ENCODE measurements around the gene FGFR2. TPM values are rescaled to one million over a fixed set of nuclear protein-coding genes. Genes with fewer than 3 reads are reported as not detected.

Gene FGFR2
- polyA plus RNA-seq, 1 donor from 2014 or later, result 14.8 TPM

- peaks cover 7% of the 10 kb centered on the region for H3K36me3 ChIP-seq (ENCODE audit: insufficient read depth, low read length)
- H3K27me3 ChIP-seq (ENCODE audit: insufficient read depth, low read depth, low read length), result peaks cover 44% of the 10 kb centered on the region
- H2AFZ ChIP-seq (ENCODE audit: low read depth, low read length), result no peak overlapping the region
- no peak overlapping the region for H3K9ac ChIP-seq (ENCODE audit: low read length)
- no peaks in the 10 kb centered on the region for H3K9me2 ChIP-seq (ENCODE audit: insufficient read depth, low read length)
- H3K27ac ChIP-seq (ENCODE audit: low read length), result no peak overlapping the region
- no peaks in the 10 kb centered on the region for H3F3A ChIP-seq (ENCODE audit: insufficient read depth, low read length, poor library complexity, severe bottlenecking)
- TF ChIP-seq CTCF (IDR thresholded peaks at IDR 0.05; ENCODE audit: poor library complexity, severe bottlenecking) (no peak), REST (IDR thresholded peaks at IDR 0.05; ENCODE audit: borderline replicate concordance) (no peak)
- H3K9me3 ChIP-seq (ENCODE audit: low read length), result peaks cover 7% of the 10 kb centered on the region
- no peak overlapping the region for H3K4me3 ChIP-seq (ENCODE audit: low read length)
- no peaks in the 10 kb centered on the region for H4K20me1 ChIP-seq (ENCODE audit: insufficient read depth)
- no peaks in the 10 kb centered on the region for H3K79me2 ChIP-seq (replicated peaks; ENCODE audit: insufficient read depth, low read length)
- H3K4me2 ChIP-seq (ENCODE audit: low read length), result no peak overlapping the region
These were observed 7.1 kb downstream of the FGFR2 start for GRCh38 chr10:121591186-121591585.

GRCh38 chr10:121590772-121591171, 7.5 kb downstream of the FGFR2 start:
- Histone ChIP-seq H3K4me2 (ENCODE audit: low read length) (no peak overlapping the region), H3K36me3 (ENCODE audit: insufficient read depth, low read length) (peaks cover 7% of the 10 kb centered on the region), H3K79me2 (replicated peaks; ENCODE audit: insufficient read depth, low read length) (no peaks in the 10 kb centered on the region), H3K4me3 (ENCODE audit: low read length) (no peak overlapping the region), H3K27ac (ENCODE audit: low read length) (no peak overlapping the region), H3K9ac (ENCODE audit: low read length) (no peak overlapping the region), H3K27me3 (ENCODE audit: insufficient read depth, low read depth, low read length) (peaks cover 40% of the 10 kb centered on the region), H3K9me2 (ENCODE audit: insufficient read depth, low read length) (no peaks in the 10 kb centered on the region), H3F3A (ENCODE audit: insufficient read depth, low read length, poor library complexity, severe bottlenecking) (no peaks in the 10 kb centered on the region), H3K9me3 (ENCODE audit: low read length) (peaks cover 7% of the 10 kb centered on the region), H2AFZ (ENCODE audit: low read depth, low read length) (no peak overlapping the region), H4K20me1 (ENCODE audit: insufficient read depth) (no peaks in the 10 kb centered on the region)
- TF ChIP-seq SMC3 (conservative IDR thresholded peaks at IDR 0.05; ENCODE audit: poor library complexity), result no peak

- H3K4me2 ChIP-seq (ENCODE audit: low read length), result no peak overlapping the region
- TF ChIP-seq REST (IDR thresholded peaks at IDR 0.05; ENCODE audit: borderline replicate concordance) (no peak), SMC3 (conservative IDR thresholded peaks at IDR 0.05; ENCODE audit: poor library complexity) (no peak), TAF1 (IDR thresholded peaks at IDR 0.05; ENCODE audit: low read depth) (no peak), EZH2 (IDR thresholded peaks at IDR 0.05; ENCODE audit: borderline replicate concordance, insufficient read depth, low read length, poor library complexity, severe bottlenecking) (no peak), CTCF (IDR thresholded peaks at IDR 0.05; ENCODE audit: poor library complexity, severe bottlenecking) (no peak), EP300 (conservative IDR thresholded peaks at IDR 0.05; ENCODE audit: poor library complexity, severe bottlenecking) (no peak), POLR2AphosphoS5 (IDR thresholded peaks at IDR 0.05) (no peak), MXI1 (conservative IDR thresholded peaks at IDR 0.05; ENCODE audit: poor library complexity, severe bottlenecking) (no peak), RAD21 (conservative IDR thresholded peaks at IDR 0.05) (no peak)
- no peak overlapping the region for H3K27ac ChIP-seq (ENCODE audit: low read length)
- no peaks in the 10 kb centered on the region for H3F3A ChIP-seq (ENCODE audit: insufficient read depth, low read length, poor library complexity, severe bottlenecking)
- no peak overlapping the region for H3K4me3 ChIP-seq (ENCODE audit: low read length)
- peaks cover 7% of the 10 kb centered on the region for H3K36me3 ChIP-seq (ENCODE audit: insufficient read depth, low read length)
- H3K9me2 ChIP-seq (ENCODE audit: insufficient read depth, low read length), result no peaks in the 10 kb centered on the region
- no peaks in the 10 kb centered on the region for H4K20me1 ChIP-seq (ENCODE audit: insufficient read depth)
- no peaks in the 10 kb centered on the region for H3K79me2 ChIP-seq (replicated peaks; ENCODE audit: insufficient read depth, low read length)
- peaks cover 28% of the 10 kb centered on the region for H3K27me3 ChIP-seq (ENCODE audit: insufficient read depth, low read depth, low read length)
- H3K9me3 ChIP-seq (ENCODE audit: low read length), result peaks cover 7% of the 10 kb centered on the region
- H3K9ac ChIP-seq (ENCODE audit: low read length), result no peak overlapping the region
- no peak overlapping the region for H2AFZ ChIP-seq (ENCODE audit: low read depth, low read length)
These were observed 8.7 kb downstream of the FGFR2 start for GRCh38 chr10:121589553-121589952.
